ENCODE measurements around the gene KTN1.

KTN1 gene

GRCh38 chr14:55684956-55685584 is 105.1 kb downstream of the KTN1 start:
- no peak for DNase-seq

- DNase-seq, result no peak
Measured at GRCh38 chr14:55686713-55687112, 106.7 kb downstream of the KTN1 start.

- no peak for DNase-seq
Measured at GRCh38 chr14:55688566-55688965, 108.6 kb downstream of the KTN1 start.

- DNase-seq, result no peak
Measured at GRCh38 chr14:55689981-55690871, 110.2 kb downstream of the KTN1 start.

GRCh38 chr14:55691659-55692058 is 111.7 kb downstream of the KTN1 start:
- no peak for DNase-seq

- DNase-seq, result no peak
Measured at GRCh38 chr14:55693904-55694303, 113.9 kb downstream of the KTN1 start.

GRCh38 chr14:55697414-55697861 is 117.4 kb downstream of the KTN1 start:
- no peak for DNase-seq

- peak; percentile 72 for DNase-seq
Measured at GRCh38 chr14:55698051-55698450, 118.0 kb downstream of the KTN1 start.

- no peak for DNase-seq
Measured at GRCh38 chr14:55699131-55700057, 119.4 kb downstream of the KTN1 start.

GRCh38 chr14:55701638-55702037 is 121.6 kb downstream of the KTN1 start:
- no peak for DNase-seq

GRCh38 chr14:55702511-55702910 is 122.5 kb downstream of the KTN1 start:
- no peak for DNase-seq

GRCh38 chr14:55704654-55705053 is 124.6 kb downstream of the KTN1 start:
- DNase-seq, result no peak

GRCh38 chr14:55705651-55706364 is 125.8 kb downstream of the KTN1 start:
- peak; percentile 39 for DNase-seq

GRCh38 chr14:55706365-55706684 is 126.3 kb downstream of the KTN1 start:
- DNase-seq, result no peak

GRCh38 chr14:55706893-55707292 is 126.9 kb downstream of the KTN1 start:
- no peak for DNase-seq

GRCh38 chr14:55707365-55707804 is 127.4 kb downstream of the KTN1 start:
- DNase-seq, result peak; percentile 48

- DNase-seq, result no peak
Measured at GRCh38 chr14:55710506-55711041, 130.6 kb downstream of the KTN1 start.

GRCh38 chr14:55711175-55711811 is 131.3 kb downstream of the KTN1 start:
- DNase-seq, result no peak

GRCh38 chr14:55712491-55712890 is 132.5 kb downstream of the KTN1 start:
- DNase-seq, result no peak

- no peak for DNase-seq
Measured at GRCh38 chr14:55713486-55713885, 133.5 kb downstream of the KTN1 start.

- no peak for DNase-seq
Measured at GRCh38 chr14:55715889-55716288, 135.9 kb downstream of the KTN1 start.

GRCh38 chr14:55717621-55718020 is 137.6 kb downstream of the KTN1 start:
- DNase-seq, result no peak
